GM23338 (cell line): ENCODE data around the gene SPOPL. TPM values are rescaled to one million over a fixed set of nuclear protein-coding genes. Genes with fewer than 3 reads are reported as not detected.

Source experiments
- ATAC-seq: fragments of 200-7000 bp; cut with Tn5 transposase; 3 replicates; pipeline ENCODE4 v1.9.1; 2020
- DNase-seq: peaks from one replicate; pipeline ENCODE4 v3.0.0-alpha.2; 2015; ENCODE audit warnings: low spot score
- H2AFZ ChIP-seq: fragments of 200-600 bp; sonication (generic); 2 replicates; pipeline ENCODE4 v1.8.0; 2016; ENCODE audit warnings: antibody characterized with exemption, mild to moderate bottlenecking, moderate library complexity
- H3F3A ChIP-seq: fragments of 200-600 bp; sonication (generic); replicated peaks from 2 replicates; pipeline ENCODE4 v1.8.0; 2017; ENCODE audit warnings: antibody characterized with exemption, mixed run types, low read depth
- H3K27ac ChIP-seq: fragments of 200-600 bp; sonication (generic); 2 replicates; pipeline ENCODE4 v1.6.1; 2016; ENCODE audit warnings: low read depth
- H3K27me3 ChIP-seq: fragments of 200-600 bp; sonication (generic); 2 replicates; pipeline ENCODE4 v1.8.0; 2016; ENCODE audit warnings: mild to moderate bottlenecking, mixed run types, moderate library complexity; ENCODE audit not compliant: insufficient read depth
- H3K36me3 ChIP-seq: fragments of 200-600 bp; sonication (generic); 2 replicates; pipeline ENCODE4 v1.8.0; 2016; ENCODE audit warnings: mild to moderate bottlenecking; ENCODE audit not compliant: insufficient read depth
- H3K4me1 ChIP-seq: fragments of 200-600 bp; sonication (generic); 2 replicates; pipeline ENCODE4 v1.8.0; 2016; ENCODE audit warnings: mild to moderate bottlenecking, moderate library complexity; ENCODE audit not compliant: insufficient read depth
- H3K4me2 ChIP-seq: fragments of 200-600 bp; sonication (generic); 2 replicates; pipeline ENCODE4 v1.7.1; 2017; ENCODE audit warnings: mixed run types
- H3K4me3 ChIP-seq: fragments of 200-600 bp; sonication (generic); 2 replicates; pipeline ENCODE4 v1.6.1; 2016; ENCODE audit warnings: mixed run types
- H3K79me2 ChIP-seq: fragments of 200-600 bp; sonication (generic); replicated peaks from 2 replicates; pipeline ENCODE4 v1.8.0; 2017; ENCODE audit warnings: mild to moderate bottlenecking; ENCODE audit not compliant: insufficient read depth
- H3K9me2 ChIP-seq: fragments of 200-600 bp; sonication (generic); 2 replicates; pipeline ENCODE4 v1.8.0; 2017; ENCODE audit not compliant: insufficient read depth
- H4K20me1 ChIP-seq: fragments of 200-600 bp; sonication (generic); replicated peaks from 2 replicates; pipeline ENCODE4 v1.8.0; 2017; ENCODE audit warnings: mild to moderate bottlenecking; ENCODE audit not compliant: insufficient read depth
- H3K27ac Mint-ChIP-seq: 2 replicates; pipeline ENCODE4 v1.8.0; 2020; ENCODE audit warnings: inconsistent platforms, mild to moderate bottlenecking, moderate library complexity, mixed read lengths
- H3K27me3 Mint-ChIP-seq: 3 replicates; pipeline ENCODE4 v1.8.0; 2022; ENCODE audit warnings: low read depth, mild to moderate bottlenecking, moderate library complexity, mixed read lengths, inconsistent platforms; ENCODE audit not compliant: insufficient read depth, poor library complexity
- H3K36me3 Mint-ChIP-seq: 3 replicates; pipeline ENCODE4 v1.8.0; 2021; ENCODE audit warnings: low read depth, mild to moderate bottlenecking, inconsistent platforms, moderate library complexity, mixed read lengths
- H3K4me1 Mint-ChIP-seq: 3 replicates; pipeline ENCODE4 v1.8.0; 2020; ENCODE audit warnings: mild to moderate bottlenecking, inconsistent platforms, mixed read lengths
- H3K4me3 Mint-ChIP-seq: 3 replicates; pipeline ENCODE4 v1.8.0; 2021; ENCODE audit warnings: moderate library complexity, mild to moderate bottlenecking, inconsistent platforms, mixed read lengths
- H3K9me3 Mint-ChIP-seq: 3 replicates; pipeline ENCODE4 v1.8.0; 2020; ENCODE audit warnings: moderate library complexity, mild to moderate bottlenecking, inconsistent platforms, mixed read lengths
- CREB1 ChIP-seq: fragments of 250-450 bp; sonication (Bioruptor Pico); IDR thresholded peaks from 2 replicates; pipeline ENCODE4 v1.5.0; 2020; ENCODE audit warnings: low read depth, mild to moderate bottlenecking, moderate library complexity
- ETS1 ChIP-seq: IDR thresholded peaks from 2 replicates; pipeline ENCODE4 v1.6.1; 2016; ENCODE audit warnings: antibody characterized with exemption
- EZH2 ChIP-seq: fragments of 200-600 bp; sonication (generic); IDR thresholded peaks from one replicate; pipeline ENCODE4 v1.8.0; 2017; ENCODE audit warnings: antibody characterized with exemption, mild to moderate bottlenecking, low read depth; ENCODE audit not compliant: unreplicated experiment
- EZH2phosphoT487 ChIP-seq: fragments of 200-600 bp; sonication (generic); IDR thresholded peaks from one replicate; pipeline ENCODE4 v1.8.1; 2018; ENCODE audit warnings: antibody characterized with exemption; ENCODE audit not compliant: unreplicated experiment
- JUNB ChIP-seq: IDR thresholded peaks from one replicate; pipeline ENCODE4 v1.6.1; 2016; ENCODE audit warnings: antibody characterized with exemption; ENCODE audit not compliant: unreplicated experiment
- NANOG ChIP-seq: IDR thresholded peaks from 2 replicates; pipeline ENCODE4 v1.6.1; 2016; ENCODE audit warnings: antibody characterized with exemption, borderline replicate concordance
- POLR2AphosphoS5 ChIP-seq: IDR thresholded peaks from 2 replicates; pipeline ENCODE4 v1.6.1; 2016; ENCODE audit warnings: antibody characterized with exemption, low read depth
- REST ChIP-seq: IDR thresholded peaks from one replicate; pipeline ENCODE4 v1.6.1; 2018; ENCODE audit warnings: antibody characterized with exemption; ENCODE audit not compliant: unreplicated experiment
- STAT1 ChIP-seq: IDR thresholded peaks from one replicate; pipeline ENCODE4 v1.6.1; 2016; ENCODE audit warnings: antibody characterized with exemption; ENCODE audit not compliant: unreplicated experiment
- ZNF114 ChIP-seq: fragments of 250-450 bp; sonication (Bioruptor Pico); IDR thresholded peaks from 2 replicates; pipeline ENCODE4 v1.5.0; 2020; ENCODE audit warnings: mild to moderate bottlenecking, moderate library complexity
- ZNF331 ChIP-seq: fragments of 250-450 bp; sonication (Bioruptor Pico); IDR thresholded peaks from 2 replicates; pipeline ENCODE4 v1.5.0; 2020; ENCODE audit warnings: low read depth, mild to moderate bottlenecking, moderate library complexity
- polyA plus RNA-seq: library from polyadenylated mRNA; unstranded; fragments of >200 nt; fragmentation: Nextera tagmentation; extraction: Ambion mirVana; gene quantifications from 2 replicates; pipeline ENCODE4 v1.2.1, GENCODE V29; 2016
- total RNA-seq: library from RNA; depleted of rRNA; stranded (reverse); fragments of >200 nt; shearing (Covaris generic); gene quantifications from 2 replicates; pipeline ENCODE4 v1.2.3, GENCODE V29; 2014
- TF ChIP-seq, protein P1 (sequence below), 2 experiments: fragments of 200-600 bp in 1 of 2; sonication (generic) in 1 of 2; conservative IDR thresholded peaks; 2 replicates each; pipeline versions ENCODE4 v1.5.1 to v1.6.1; 2016 to 2017; ENCODE audit warnings: antibody characterized with exemption in 2 of 2, low read depth in 2 of 2, mild to moderate bottlenecking in 2 of 2, moderate library complexity in 1 of 2
- TF ChIP-seq, protein P2 (sequence below): fragments of 250-450 bp; sonication (Bioruptor Pico); IDR thresholded peaks from 2 replicates; pipeline ENCODE4 v1.5.0; 2020; ENCODE audit warnings: mild to moderate bottlenecking, moderate library complexity

Gene SPOPL
- total and polyA plus RNA-seq, 2 experiments from 2014 or later, result 4.5 to 15.4 TPM

- Histone ChIP-seq H4K20me1 (no peaks in the 10 kb centered on the region), H3K27ac (no peak overlapping the region), H3K9me2 (no peaks in the 10 kb centered on the region), H3K4me3 (no peak overlapping the region), H3K79me2 (no peaks in the 10 kb centered on the region), H2AFZ (no peak overlapping the region), H3K36me3 (no peaks in the 10 kb centered on the region), H3F3A (no peaks in the 10 kb centered on the region), H3K4me1 (no peaks in the 10 kb centered on the region), H3K27me3 (no peaks in the 10 kb centered on the region), H3K4me2 (no peak overlapping the region)
- H3K4me1 Mint-ChIP-seq, result peaks cover 6% of the 10 kb centered on the region
- no peak overlapping the region for H3K4me3 Mint-ChIP-seq
- no peaks in the 10 kb centered on the region for H3K9me3 Mint-ChIP-seq
- H3K27ac Mint-ChIP-seq, result no peak overlapping the region
- TF ChIP-seq ETS1 (no peak), ZNF331 (CRISPR knock-in tag) (no peak), CREB1 (CRISPR knock-in tag) (no peak), NANOG (no peak), ZNF114 (CRISPR knock-in tag) (no peak), EZH2phosphoT487 (no peak), POLR2AphosphoS5 (no peak), STAT1 (no peak), EZH2 (no peak), REST (no peak), JUNB (no peak)
- TF ChIP-seq, protein P1, sequence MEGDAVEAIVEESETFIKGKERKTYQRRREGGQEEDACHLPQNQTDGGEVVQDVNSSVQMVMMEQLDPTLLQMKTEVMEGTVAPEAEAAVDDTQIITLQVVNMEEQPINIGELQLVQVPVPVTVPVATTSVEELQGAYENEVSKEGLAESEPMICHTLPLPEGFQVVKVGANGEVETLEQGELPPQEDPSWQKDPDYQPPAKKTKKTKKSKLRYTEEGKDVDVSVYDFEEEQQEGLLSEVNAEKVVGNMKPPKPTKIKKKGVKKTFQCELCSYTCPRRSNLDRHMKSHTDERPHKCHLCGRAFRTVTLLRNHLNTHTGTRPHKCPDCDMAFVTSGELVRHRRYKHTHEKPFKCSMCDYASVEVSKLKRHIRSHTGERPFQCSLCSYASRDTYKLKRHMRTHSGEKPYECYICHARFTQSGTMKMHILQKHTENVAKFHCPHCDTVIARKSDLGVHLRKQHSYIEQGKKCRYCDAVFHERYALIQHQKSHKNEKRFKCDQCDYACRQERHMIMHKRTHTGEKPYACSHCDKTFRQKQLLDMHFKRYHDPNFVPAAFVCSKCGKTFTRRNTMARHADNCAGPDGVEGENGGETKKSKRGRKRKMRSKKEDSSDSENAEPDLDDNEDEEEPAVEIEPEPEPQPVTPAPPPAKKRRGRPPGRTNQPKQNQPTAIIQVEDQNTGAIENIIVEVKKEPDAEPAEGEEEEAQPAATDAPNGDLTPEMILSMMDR (conservative IDR thresholded peaks at IDR 0.05; ENCODE audit: low read depth in 2 of 2), result no peak
- TF ChIP-seq, protein P2, sequence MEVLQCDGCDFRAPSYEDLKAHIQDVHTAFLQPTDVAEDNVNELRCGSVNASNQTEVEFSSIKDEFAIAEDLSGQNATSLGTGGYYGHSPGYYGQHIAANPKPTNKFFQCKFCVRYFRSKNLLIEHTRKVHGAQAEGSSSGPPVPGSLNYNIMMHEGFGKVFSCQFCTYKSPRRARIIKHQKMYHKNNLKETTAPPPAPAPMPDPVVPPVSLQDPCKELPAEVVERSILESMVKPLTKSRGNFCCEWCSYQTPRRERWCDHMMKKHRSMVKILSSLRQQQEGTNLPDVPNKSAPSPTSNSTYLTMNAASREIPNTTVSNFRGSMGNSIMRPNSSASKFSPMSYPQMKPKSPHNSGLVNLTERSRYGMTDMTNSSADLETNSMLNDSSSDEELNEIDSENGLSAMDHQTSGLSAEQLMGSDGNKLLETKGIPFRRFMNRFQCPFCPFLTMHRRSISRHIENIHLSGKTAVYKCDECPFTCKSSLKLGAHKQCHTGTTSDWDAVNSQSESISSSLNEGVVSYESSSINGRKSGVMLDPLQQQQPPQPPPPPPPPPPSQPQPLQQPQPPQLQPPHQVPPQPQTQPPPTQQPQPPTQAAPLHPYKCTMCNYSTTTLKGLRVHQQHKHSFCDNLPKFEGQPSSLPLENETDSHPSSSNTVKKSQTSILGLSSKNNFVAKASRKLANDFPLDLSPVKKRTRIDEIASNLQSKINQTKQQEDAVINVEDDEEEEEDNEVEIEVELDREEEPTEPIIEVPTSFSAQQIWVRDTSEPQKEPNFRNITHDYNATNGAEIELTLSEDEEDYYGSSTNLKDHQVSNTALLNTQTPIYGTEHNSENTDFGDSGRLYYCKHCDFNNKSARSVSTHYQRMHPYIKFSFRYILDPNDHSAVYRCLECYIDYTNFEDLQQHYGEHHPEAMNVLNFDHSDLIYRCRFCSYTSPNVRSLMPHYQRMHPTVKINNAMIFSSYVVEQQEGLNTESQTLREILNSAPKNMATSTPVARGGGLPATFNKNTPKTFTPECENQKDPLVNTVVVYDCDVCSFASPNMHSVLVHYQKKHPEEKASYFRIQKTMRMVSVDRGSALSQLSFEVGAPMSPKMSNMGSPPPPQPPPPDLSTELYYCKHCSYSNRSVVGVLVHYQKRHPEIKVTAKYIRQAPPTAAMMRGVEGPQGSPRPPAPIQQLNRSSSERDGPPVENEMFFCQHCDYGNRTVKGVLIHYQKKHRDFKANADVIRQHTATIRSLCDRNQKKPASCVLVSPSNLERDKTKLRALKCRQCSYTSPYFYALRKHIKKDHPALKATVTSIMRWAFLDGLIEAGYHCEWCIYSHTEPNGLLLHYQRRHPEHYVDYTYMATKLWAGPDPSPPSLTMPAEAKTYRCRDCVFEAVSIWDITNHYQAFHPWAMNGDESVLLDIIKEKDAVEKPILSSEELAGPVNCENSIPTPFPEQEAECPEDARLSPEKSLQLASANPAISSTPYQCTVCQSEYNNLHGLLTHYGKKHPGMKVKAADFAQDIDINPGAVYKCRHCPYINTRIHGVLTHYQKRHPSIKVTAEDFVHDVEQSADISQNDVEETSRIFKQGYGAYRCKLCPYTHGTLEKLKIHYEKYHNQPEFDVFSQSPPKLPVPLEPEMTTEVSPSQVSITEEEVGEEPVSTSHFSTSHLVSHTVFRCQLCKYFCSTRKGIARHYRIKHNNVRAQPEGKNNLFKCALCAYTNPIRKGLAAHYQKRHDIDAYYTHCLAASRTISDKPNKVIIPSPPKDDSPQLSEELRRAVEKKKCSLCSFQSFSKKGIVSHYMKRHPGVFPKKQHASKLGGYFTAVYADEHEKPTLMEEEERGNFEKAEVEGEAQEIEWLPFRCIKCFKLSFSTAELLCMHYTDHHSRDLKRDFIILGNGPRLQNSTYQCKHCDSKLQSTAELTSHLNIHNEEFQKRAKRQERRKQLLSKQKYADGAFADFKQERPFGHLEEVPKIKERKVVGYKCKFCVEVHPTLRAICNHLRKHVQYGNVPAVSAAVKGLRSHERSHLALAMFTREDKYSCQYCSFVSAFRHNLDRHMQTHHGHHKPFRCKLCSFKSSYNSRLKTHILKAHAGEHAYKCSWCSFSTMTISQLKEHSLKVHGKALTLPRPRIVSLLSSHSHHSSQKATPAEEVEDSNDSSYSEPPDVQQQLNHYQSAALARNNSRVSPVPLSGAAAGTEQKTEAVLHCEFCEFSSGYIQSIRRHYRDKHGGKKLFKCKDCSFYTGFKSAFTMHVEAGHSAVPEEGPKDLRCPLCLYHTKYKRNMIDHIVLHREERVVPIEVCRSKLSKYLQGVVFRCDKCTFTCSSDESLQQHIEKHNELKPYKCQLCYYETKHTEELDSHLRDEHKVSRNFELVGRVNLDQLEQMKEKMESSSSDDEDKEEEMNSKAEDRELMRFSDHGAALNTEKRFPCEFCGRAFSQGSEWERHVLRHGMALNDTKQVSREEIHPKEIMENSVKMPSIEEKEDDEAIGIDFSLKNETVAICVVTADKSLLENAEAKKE (CRISPR knock-in tag), result no peak
- H3K27me3 Mint-ChIP-seq, result no peaks in the 10 kb centered on the region
- DNase-seq, result no peak
- H3K36me3 Mint-ChIP-seq, result no peaks in the 10 kb centered on the region
- no peak for ATAC-seq
These were observed 88.1 kb downstream of the SPOPL start for GRCh38 chr2:138589663-138590062.
